ENCODE results near the gene ALG1. TPM values are rescaled to one million over a fixed set of nuclear protein-coding genes. Genes with fewer than 3 reads are reported as not detected.

Gene ALG1, protein sequence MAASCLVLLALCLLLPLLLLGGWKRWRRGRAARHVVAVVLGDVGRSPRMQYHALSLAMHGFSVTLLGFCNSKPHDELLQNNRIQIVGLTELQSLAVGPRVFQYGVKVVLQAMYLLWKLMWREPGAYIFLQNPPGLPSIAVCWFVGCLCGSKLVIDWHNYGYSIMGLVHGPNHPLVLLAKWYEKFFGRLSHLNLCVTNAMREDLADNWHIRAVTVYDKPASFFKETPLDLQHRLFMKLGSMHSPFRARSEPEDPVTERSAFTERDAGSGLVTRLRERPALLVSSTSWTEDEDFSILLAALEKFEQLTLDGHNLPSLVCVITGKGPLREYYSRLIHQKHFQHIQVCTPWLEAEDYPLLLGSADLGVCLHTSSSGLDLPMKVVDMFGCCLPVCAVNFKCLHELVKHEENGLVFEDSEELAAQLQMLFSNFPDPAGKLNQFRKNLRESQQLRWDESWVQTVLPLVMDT
- total RNA-seq, result 10 to 100 TPM; 12.8 to 14.1 TPM

DNA sequence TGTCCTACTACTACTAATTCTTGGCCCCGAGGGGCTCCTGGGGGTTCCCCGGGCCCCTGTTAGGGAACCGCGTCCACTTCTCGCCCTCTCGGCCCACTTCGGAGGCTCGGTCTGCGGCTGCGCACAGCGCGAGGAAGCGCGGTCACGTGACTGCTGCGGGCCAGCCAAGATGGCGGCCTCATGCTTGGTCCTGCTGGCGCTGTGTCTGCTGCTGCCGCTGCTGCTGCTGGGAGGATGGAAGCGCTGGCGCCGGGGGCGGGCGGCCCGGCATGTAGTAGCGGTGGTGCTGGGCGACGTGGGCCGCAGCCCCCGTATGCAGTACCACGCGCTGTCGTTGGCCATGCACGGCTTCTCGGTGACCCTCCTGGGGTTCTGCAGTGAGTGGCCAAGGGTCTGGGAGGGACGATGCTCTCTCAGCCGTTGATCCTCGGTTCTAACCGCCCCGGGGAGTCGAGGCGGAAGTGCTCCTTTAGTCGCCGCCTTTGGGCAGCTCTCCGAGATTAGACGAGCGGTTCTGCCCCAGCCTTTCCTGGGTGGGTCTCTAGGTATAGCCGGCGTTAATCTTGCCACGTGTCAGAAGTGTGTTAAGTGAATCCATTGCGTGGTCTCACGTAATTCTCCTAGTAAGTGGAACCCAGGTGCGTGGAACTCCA, at the start of gene ALG1:
Gene ALG1 (plus strand): TSS at position 163 of the 653 bp plus-strand sequence. CDS start 7 bp downstream, at position 170.
- peak; percentile 93 for DNase-seq
- H3K27me3 Mint-ChIP-seq, result no peaks in the 10 kb centered on the region
- no peaks in the 10 kb centered on the region for H3K9me3 Mint-ChIP-seq
- H3K36me3 Mint-ChIP-seq, result peaks cover 9% of the 10 kb centered on the region
- ChIA-PET POLR2A (interaction anchor here (0.7 to 0.8 kb wide), 3 partner anchors 8 to 38 kb away, joined by 3 read pairs; partner anchors contain the start of gene NAGPA), CTCF (interaction anchor here (0.9 to 2.5 kb wide), 4 partner anchors 13 to 20 kb away, joined by 3 to 10 read pairs (median 4); no protein-coding TSS in a partner anchor)
- H3K27ac Mint-ChIP-seq, result peak within 1 kb of the TSS; percentile 86
- peaks cover 20% of the 10 kb centered on the region for H3K4me1 Mint-ChIP-seq (ENCODE audit: low read depth)
- intact Hi-C loops (cut with micrococcal nuclease), result loop anchor here (2.0 to 5.0 kb wide), 2 partner anchors 21 to 40 kb away; partner anchors contain the start of gene NAGPA
- peak within 1 kb of the TSS; percentile 95 for H3K4me3 Mint-ChIP-seq

DNA sequence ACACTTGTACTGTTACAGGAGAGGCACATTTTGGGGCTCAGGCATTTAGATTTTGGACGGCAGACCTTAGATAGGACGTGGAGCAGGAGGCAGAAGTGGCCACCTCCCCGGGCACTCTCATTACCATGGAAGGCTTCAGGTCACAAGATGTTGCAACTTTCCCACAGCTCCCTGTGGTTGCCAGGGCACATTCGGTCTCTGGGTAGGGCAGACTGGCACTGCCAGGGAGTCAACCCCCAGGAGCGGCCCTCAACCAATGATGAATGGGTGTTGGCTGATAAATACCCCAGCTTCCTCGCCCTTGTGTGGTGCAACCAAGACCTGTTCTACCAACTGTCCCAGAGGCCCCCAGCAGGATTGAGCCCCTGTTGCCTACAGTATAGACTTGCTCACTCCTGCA, 49.1 kb upstream of the ALG1 start:
- H3K27me3 Mint-ChIP-seq, result no peaks in the 10 kb centered on the region
- DNase-seq, result no peak
- no peaks in the 10 kb centered on the region for H3K4me1 Mint-ChIP-seq (ENCODE audit: low read depth)
- H3K27ac Mint-ChIP-seq, result no peak overlapping the region
- intact Hi-C loops (cut with micrococcal nuclease), result no loop called here
- no peak overlapping the region for H3K4me3 Mint-ChIP-seq
- no peaks in the 10 kb centered on the region for H3K36me3 Mint-ChIP-seq
- ChIA-PET CTCF (no interaction called here), POLR2A (no interaction called here)
- no peaks in the 10 kb centered on the region for H3K9me3 Mint-ChIP-seq

DNA sequence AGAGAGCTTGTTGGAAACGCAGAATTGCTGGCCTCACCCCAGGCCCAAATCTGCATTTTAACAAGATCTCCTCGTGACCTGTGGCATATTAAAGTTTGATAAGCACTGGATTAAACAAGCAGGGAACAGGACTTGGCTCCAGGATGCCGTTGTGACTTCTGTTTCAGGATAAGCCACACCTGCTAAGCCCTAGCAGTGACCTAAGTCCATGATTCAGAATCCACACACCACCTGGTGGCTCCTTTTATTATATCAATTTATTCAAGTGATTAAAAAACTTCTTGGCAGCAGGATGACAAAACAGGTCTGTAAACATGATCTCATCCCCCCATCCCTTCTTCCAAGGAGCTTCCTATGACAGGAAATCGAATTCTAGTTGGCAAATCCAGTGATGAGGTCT, 47.0 kb upstream of the ALG1 start:
- DNase-seq, result no peak
- POLR2A ChIA-PET, result no interaction called here
- Mint-ChIP-seq H3K4me3 (no peak overlapping the region), H3K9me3 (no peaks in the 10 kb centered on the region), H3K27ac (no peak overlapping the region), H3K27me3 (no peaks in the 10 kb centered on the region), H3K4me1 (ENCODE audit: low read depth) (no peaks in the 10 kb centered on the region), H3K36me3 (no peaks in the 10 kb centered on the region)
- CTCF ChIA-PET, result interaction anchor here (1.0 kb wide), 1 partner anchor 10 kb away, joined by 3 read pairs; no protein-coding TSS in a partner anchor
- intact Hi-C loops (cut with micrococcal nuclease), result no loop called here

DNA sequence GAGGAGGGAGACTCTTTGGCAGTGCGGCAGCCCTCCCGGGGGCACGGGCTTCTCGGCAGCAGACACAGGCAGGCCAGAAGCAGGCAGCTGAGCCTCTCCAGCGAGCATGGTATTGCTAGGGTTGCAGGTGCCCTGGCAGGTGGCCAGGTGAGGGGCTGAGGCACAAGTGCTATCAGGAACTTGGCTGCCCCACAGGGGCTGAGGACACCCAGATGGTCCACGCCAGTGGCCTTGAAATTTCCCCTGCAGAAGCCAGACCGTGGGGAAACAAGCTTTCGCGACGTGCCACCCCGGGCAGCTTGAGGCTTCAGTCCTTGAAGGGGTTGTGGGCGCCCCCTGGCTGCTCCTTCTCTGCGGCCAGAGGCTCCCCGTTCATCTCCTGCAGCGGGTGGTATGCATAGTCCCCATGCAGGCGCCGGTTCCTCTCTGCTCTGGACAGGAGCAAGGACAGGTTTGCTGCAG, 46.4 kb upstream of the ALG1 start:
- POLR2A ChIA-PET, result no interaction called here
- CTCF ChIA-PET, result no interaction called here
- no peaks in the 10 kb centered on the region for H3K27me3 Mint-ChIP-seq

DNA sequence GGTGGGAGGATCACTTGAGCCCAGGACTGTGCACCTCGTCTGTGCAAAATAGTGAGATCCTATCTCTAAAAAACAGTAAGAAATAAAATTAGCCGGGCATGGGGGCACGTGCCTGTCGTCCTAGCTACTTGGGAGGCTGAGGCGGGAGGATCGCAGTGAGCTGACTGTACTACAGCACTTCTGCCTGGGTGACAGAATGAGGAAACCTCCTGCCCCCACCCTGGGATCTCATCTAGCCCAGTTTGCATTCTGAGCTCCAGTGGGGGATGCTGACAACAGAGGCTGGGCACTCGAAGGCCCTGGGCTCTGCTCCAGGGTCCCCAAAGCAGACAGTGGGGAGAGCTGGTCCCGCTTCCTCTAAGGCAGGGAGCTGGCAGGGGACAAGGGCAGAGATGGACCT, 45.0 kb upstream of the ALG1 start:
- Mint-ChIP-seq H3K27ac (no peak overlapping the region), H3K4me3 (no peak overlapping the region), H3K4me1 (ENCODE audit: low read depth) (no peaks in the 10 kb centered on the region), H3K27me3 (no peaks in the 10 kb centered on the region), H3K36me3 (peaks cover 3% of the 10 kb centered on the region), H3K9me3 (no peaks in the 10 kb centered on the region)
- intact Hi-C loops (cut with micrococcal nuclease), result no loop called here
- DNase-seq, result no peak
- CTCF ChIA-PET, result no interaction called here
- POLR2A ChIA-PET, result no interaction called here

More for the DNA sequence above, 46.4 kb upstream of the ALG1 start:
- H3K4me3 Mint-ChIP-seq, result no peak overlapping the region
- intact Hi-C loops (cut with micrococcal nuclease), result no loop called here
- no peak overlapping the region for H3K27ac Mint-ChIP-seq
- no peaks in the 10 kb centered on the region for H3K4me1 Mint-ChIP-seq (ENCODE audit: low read depth)
- no peaks in the 10 kb centered on the region for H3K9me3 Mint-ChIP-seq
- H3K36me3 Mint-ChIP-seq, result no peaks in the 10 kb centered on the region
- no peak for DNase-seq

DNA sequence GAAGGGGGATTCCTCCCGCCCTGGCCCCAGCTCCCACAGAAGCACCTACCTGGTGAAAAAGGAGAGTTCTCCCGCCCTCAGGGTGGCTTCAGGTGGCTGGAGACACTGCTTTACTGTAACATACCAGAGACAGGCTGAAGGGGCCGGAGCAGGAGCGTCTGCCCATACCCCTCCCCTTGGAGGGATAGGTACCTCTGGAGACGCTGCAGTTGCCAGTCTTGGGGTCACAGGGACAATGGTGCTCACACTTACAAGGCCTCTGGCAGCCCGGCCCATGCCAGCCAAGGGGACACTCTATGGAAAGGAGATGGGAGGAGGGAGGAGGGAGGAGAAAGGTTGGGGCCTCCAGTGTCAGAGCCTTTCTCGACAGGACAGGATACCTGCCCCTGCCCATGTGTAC, 44.6 kb upstream of the ALG1 start:
- CTCF ChIA-PET, result no interaction called here
- Mint-ChIP-seq H3K36me3 (peaks cover 3% of the 10 kb centered on the region), H3K9me3 (no peaks in the 10 kb centered on the region), H3K4me1 (ENCODE audit: low read depth) (peaks cover 3% of the 10 kb centered on the region), H3K27me3 (no peaks in the 10 kb centered on the region), H3K27ac (no peak overlapping the region), H3K4me3 (no peak overlapping the region)
- no peak for DNase-seq
- intact Hi-C loops (cut with micrococcal nuclease), result no loop called here
- POLR2A ChIA-PET, result no interaction called here

DNA sequence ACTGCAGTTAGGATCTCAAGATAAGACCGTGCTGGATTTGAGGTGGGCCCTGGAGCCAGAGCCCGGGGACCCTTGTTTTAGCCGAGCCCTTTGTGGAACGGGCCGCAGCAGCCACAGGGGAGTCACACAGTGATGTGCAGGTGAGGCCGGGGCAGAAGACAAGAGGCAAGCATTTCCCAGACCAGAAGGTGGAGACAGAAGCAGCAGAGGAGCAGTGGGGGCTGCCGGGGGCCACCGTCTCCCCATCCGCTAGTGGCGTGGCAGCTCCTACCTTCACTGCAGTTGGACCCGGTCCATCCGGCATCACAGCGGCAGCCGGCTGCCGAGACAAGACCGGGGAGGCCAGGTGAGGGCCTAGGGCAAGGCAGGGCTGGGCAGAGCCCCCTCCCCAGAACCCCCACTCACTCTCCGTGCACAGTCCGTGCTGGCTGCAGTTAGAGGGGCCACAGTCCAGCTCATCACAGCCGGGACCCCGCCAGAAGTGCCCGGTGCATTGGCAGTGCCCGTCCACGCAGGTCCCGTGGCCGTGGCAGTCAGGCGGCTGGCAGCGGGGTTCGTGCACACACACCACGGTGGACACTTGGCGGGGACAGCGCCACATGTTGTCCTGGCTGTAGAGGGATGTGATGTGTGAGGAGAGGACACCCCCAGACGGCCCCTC, 43.9 kb upstream of the ALG1 start:
- H3K9me3 Mint-ChIP-seq, result no peaks in the 10 kb centered on the region
- H3K27ac Mint-ChIP-seq, result no peak overlapping the region
- intact Hi-C loops (cut with micrococcal nuclease), result no loop called here
- H3K27me3 Mint-ChIP-seq, result no peaks in the 10 kb centered on the region
- peaks cover 6% of the 10 kb centered on the region for H3K4me1 Mint-ChIP-seq (ENCODE audit: low read depth)
- POLR2A ChIA-PET, result no interaction called here
- H3K4me3 Mint-ChIP-seq, result no peak overlapping the region
- CTCF ChIA-PET, result no interaction called here
- H3K36me3 Mint-ChIP-seq, result peaks cover 3% of the 10 kb centered on the region
- DNase-seq, result no peak

DNA sequence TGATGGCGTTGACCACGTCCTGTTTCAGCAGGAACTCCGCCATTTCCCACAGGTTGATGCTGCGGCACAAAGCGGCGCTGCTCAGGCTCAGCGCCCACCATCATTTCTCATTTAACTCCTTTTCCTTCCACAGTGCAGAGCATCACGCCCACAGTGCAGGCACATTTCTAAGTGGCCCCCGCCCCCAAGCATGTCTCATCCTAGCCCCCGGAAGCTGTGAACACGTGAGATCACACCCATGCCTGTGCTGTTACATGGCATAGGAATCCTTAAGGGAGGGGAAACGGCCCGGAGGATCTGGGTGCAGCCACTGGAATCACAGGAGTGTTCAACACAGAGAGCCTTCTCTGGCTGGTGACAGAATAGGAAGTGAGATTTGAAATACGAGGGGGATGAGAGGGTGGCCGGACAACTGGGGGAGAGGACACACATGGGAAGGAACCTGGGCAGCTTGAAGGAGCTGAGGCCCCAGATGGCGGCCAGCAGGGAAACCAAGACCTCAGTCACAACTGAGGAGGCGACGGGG, 42.6 kb upstream of the ALG1 start:
- ChIA-PET POLR2A (no interaction called here), CTCF (no interaction called here)
- H3K4me1 Mint-ChIP-seq (ENCODE audit: low read depth), result peaks cover 13% of the 10 kb centered on the region
- H3K9me3 Mint-ChIP-seq, result no peaks in the 10 kb centered on the region
- H3K27me3 Mint-ChIP-seq, result no peaks in the 10 kb centered on the region
- intact Hi-C loops (cut with micrococcal nuclease), result no loop called here
- H3K4me3 Mint-ChIP-seq, result no peak overlapping the region
- no peak overlapping the region for H3K27ac Mint-ChIP-seq
- peaks cover 3% of the 10 kb centered on the region for H3K36me3 Mint-ChIP-seq
- DNase-seq, result no peak

DNA sequence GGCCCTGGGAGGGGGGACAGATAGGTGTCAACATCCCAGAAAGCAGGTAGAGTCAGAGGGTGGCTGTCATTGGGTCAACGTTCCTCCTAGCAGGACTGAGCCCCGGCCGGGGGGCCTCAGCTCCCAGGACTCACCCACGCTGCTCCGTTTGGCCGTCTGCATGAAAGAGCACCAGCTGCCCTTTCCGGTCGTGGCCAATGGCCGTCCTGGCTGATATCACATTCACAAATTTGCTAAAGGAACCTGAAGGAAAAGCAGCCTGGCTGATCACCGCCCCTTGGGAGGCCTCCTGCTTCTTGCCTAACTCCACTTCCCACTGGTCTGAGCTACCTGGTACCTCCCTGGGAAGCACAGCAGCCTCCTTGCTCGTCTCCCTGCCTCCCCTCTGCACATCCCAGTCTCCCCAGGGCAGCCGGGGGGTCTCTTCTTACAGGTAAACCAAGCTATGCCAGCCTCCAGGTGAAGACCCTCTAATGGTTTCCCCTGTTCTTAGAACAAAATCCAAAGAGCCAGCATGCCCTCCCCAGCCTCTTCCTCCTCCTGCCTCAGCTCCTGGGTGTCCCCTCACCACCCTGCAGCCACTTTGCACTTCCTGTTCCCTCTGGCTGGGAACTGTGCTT, 41.3 kb upstream of the ALG1 start:
- no peak overlapping the region for H3K4me3 Mint-ChIP-seq
- no peaks in the 10 kb centered on the region for H3K9me3 Mint-ChIP-seq
- ChIA-PET POLR2A (no interaction called here), CTCF (interaction anchor here (1.9 kb wide), 1 partner anchor 54 kb away, joined by 8 read pairs; no protein-coding TSS in a partner anchor)
- intact Hi-C loops (cut with micrococcal nuclease), result loop anchor here (5.0 kb wide), 1 partner anchor 42 kb away; the partner anchor contains the start of gene ALG1
- no peak for DNase-seq
- H3K4me1 Mint-ChIP-seq (ENCODE audit: low read depth), result peaks cover 20% of the 10 kb centered on the region
- no peaks in the 10 kb centered on the region for H3K27me3 Mint-ChIP-seq
- no peak overlapping the region for H3K27ac Mint-ChIP-seq
- H3K36me3 Mint-ChIP-seq, result peaks cover 3% of the 10 kb centered on the region

DNA sequence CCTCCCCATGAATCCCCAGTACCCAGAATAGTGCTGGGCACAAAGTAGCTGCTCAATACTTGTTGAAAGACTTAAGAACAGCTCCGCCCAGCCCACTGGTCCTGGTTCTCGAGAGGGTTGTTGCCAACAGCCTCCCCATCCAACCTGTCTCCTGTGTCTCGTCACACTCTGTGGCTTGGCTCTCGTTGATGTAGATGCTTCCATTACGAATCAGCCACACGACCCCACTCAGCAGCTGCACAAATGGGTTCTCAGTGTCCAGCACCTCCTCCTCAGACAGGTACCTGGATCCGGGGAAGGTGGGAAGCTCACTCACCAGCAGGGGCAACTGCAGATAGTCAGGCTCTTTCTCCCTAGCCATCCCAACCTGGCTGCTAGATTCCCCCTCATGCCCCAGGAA, 40.0 kb upstream of the ALG1 start:
- Mint-ChIP-seq H3K4me1 (ENCODE audit: low read depth) (peaks cover 20% of the 10 kb centered on the region), H3K27me3 (no peaks in the 10 kb centered on the region), H3K4me3 (no peak overlapping the region), H3K27ac (no peak overlapping the region), H3K9me3 (no peaks in the 10 kb centered on the region), H3K36me3 (peaks cover 3% of the 10 kb centered on the region)
- DNase-seq, result no peak
- intact Hi-C loops (cut with micrococcal nuclease), result loop anchor here (5.0 kb wide), 1 partner anchor 41 kb away; the partner anchor contains the start of gene ALG1
- ChIA-PET CTCF (interaction anchor here (1.9 kb wide), 1 partner anchor 53 kb away, joined by 8 read pairs; no protein-coding TSS in a partner anchor), POLR2A (no interaction called here)

DNA sequence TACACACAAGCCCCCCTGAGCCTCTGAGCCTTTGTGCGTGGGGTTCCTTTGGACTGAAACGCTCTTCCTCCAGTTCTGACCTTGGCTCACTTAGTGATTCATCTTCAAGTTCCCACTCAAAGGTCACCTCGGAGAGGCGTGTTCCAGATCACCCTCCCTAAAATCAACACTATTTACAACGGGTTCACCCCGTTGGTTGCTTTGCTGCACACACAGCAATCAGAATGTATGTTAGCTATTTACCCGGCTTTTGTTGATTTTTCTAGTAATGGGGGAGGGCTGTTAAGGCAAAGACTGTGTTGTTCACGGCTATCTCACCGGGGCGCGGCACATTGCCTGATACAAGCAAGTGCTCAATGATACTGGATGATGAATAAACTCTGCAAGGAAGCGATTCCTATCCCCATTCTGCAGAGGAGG, 38.9 kb upstream of the ALG1 start:
- Mint-ChIP-seq H3K9me3 (no peaks in the 10 kb centered on the region), H3K4me1 (ENCODE audit: low read depth) (peaks cover 20% of the 10 kb centered on the region), H3K27ac (no peak overlapping the region), H3K27me3 (no peaks in the 10 kb centered on the region), H3K36me3 (peaks cover 3% of the 10 kb centered on the region), H3K4me3 (peak overlapping the region; percentile 67)
- CTCF ChIA-PET, result no interaction called here
- POLR2A ChIA-PET, result no interaction called here
- intact Hi-C loops (cut with micrococcal nuclease), result loop anchor here (2.0 to 5.0 kb wide), 2 partner anchors 40 to 66 kb away; partner anchors contain the start of gene ALG1
- no peak for DNase-seq

Measured in activated CD4-positive, alpha-beta memory T cell treated with anti-CD3 and anti-CD28 coated beads for 36 hours (primary cell).